Measurements from ENCODE around the gene GPR37.

- TF ChIP-seq CTCF (IDR thresholded peaks at IDR 0.05; ENCODE audit: poor library complexity, severe bottlenecking): no peak
- TF ChIP-seq RAD21 (conservative IDR thresholded peaks at IDR 0.05): no peak
- TF ChIP-seq MXI1 (conservative IDR thresholded peaks at IDR 0.05; ENCODE audit: poor library complexity, severe bottlenecking): no peak
- TF ChIP-seq EP300 (conservative IDR thresholded peaks at IDR 0.05; ENCODE audit: poor library complexity, severe bottlenecking): no peak
- TF ChIP-seq TAF1 (IDR thresholded peaks at IDR 0.05; ENCODE audit: low read depth): no peak
Measured at GRCh38 chr7:124808206-124808605, 42.6 kb upstream of the GPR37 start.
